CD4-positive, alpha-beta T cell treated with Interleukin-1 beta for 1 hour (primary cell): ENCODE data around the gene CNR1.
A peak's percentile ranks its signal among the peaks of the same experiment; 100 is the strongest.

Source experiments
- DNase-seq, 2 donors: peaks; one replicate each; pipeline ENCODE4 v3.0.0-alpha.2; 2020 to 2022

CNR1 gene

DNA sequence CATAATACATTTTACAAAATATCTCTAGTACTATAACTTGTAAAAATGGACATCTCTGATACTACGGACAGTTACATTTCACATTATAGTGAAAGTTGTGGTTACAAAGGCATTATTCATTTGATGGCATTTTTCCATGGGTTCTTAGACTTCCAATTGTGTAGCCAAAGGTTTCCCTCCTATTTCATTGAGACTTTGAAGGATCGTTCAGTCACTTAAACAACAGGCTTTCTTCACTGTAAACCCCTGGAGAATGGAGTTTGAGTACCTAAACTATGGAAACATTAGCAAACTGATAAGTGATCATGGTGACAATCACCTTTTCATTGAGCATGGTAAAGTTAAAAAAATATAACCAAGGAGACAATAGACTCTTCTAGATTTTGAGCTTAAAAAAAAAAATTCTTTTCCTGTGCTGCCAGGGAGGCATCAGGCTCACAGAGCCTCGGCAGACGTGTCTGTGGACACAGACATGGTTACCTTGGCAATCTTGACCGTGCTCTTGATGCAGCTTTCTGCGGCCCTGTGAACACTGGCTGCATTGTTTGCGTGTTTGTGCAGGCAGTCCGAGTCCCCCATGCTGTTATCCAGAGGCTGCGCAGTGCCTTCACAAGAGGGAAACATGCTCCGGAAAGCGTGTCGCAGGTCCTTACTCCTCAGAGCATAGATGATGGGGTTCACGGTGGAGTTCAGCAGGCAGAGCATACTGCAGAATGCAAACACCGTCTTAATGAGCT is 22.6 kb downstream of the CNR1 start:
- DNase-seq, result no peak

DNA sequence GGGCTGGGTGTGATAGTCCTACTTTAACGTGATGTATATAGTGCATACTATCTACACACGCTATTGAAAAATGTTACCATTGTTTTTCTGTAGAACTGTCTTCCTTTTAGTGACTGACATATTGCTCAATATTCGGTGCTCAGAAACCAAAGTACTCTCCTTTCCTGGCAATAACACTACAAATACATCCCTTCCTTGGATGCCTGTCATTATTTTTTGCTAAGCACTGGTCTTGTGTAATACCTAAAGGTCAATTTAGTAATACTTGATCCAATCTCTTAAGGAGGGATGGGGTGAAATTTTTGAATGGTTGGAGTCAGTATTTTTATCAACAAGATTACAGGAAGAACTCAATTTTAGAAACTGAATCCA is 23.9 kb downstream of the CNR1 start:
- no peak for DNase-seq

DNA sequence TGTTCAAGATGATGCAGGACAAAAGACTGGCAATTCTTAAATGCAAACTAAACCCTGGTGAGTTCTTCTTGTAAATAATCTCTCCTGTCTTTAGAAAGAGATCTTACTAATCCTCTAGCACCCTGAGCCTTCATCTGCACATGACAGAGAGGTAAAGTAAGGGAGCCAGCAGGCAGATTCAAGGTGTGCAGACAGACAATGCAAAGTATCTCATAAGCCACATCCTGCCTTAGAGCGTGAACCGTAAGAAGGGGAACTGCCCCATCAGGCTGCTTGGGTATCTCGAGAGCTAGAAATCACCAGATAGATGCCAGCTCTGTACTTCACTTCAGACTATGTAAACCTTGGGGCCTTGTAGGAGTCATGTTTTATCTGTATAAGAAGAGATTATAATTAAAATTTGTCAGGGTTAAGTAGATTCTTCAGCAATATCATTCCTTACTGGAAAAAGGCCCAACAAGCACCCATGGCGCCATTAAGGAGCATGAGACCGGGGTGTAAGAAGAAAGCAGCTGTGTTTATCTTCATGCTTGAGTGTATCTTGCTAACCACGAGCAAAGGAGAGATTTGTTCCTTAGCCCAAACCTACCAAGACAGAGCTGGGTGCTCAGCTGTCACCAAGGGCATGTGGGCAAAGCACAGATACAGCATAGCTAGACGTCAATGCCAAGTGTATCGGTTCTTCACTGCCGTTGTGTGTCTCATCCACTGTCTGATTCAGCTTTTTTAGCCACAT is 24.4 kb downstream of the CNR1 start:
- peak in 1 of 2 donors; percentile 69 for DNase-seq

DNA sequence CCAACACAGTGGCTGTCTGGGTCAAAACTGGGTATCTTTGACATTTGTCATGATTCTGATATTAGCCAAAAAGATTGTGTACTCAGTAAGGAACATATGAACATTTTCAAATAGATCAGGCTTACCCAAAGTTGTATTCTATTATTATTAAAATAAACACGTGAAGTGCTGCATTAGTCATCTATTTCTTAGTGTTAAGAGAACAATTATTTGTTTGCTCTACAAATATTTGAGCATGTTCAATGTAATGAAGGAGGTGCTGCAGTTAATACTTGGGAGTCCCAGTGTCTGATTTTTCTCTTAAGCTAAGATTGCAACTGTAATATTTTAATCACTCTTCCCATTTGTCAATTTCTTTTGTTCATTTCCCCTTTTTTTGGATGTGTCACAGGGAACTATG is 28.2 kb downstream of the CNR1 start:
- no peak for DNase-seq

DNA sequence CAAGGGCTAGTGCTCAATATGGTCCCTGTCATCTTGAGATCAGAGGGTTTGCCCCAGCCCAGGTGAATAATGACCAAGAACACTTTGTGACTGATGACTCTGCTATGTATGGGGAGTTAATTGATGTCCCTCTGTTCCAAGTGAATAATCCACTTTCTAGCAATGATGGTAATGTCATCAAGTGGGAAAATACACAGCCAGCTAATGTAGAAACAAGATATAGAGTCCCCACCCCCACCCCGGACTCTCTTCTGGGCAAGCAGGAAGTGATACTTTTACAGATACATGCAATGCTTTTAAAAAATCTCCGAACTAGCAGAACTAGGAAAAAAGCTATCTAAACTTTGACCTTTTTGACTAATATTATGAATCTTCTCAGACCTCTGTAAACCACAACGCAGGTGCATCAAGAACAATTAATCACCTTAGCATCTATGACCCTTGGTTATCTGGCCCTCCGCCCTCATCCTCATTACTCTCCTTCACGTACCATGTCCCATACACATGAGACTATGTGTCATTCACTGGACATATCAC is 30.5 kb downstream of the CNR1 start:
- DNase-seq, result no peak

DNA sequence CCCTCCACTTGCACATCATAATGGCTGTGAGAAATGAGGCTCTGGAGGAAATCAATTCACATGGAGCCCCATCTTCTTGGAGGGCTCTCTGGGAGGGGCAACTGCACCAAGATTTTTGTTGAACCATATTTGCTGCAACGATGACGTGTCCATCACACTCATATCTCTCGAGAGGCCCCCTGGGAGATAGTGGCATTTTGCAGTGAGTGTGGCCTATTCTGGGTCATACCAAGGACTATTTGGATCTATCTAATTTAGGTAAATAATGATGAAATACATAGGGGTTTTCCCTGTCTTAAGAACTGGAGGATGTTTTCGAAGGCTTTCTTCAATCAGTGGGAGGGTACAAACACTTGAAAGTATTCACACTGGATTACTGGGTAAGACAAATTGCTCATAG is 31.6 kb downstream of the CNR1 start:
- DNase-seq, result no peak

DNA sequence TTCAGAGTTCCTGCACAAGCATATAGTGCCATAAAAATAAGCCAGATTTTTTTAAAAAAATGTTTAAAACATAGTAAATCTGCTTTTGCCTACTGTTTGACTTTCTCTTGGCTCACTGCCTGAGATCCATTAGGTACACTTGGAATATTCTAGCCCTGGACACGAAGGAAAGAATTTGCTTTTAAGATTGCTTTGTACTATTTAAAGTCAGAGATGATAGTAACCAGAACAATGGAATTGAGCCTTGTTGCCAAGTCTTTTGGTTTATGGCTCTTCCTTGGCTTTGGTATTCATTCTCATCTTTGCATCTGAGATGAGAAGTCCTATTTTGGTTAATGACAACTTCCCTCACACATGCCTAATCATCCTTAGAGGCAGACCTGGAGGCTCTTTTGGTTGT is 32.4 kb downstream of the CNR1 start:
- DNase-seq, result no peak

DNA sequence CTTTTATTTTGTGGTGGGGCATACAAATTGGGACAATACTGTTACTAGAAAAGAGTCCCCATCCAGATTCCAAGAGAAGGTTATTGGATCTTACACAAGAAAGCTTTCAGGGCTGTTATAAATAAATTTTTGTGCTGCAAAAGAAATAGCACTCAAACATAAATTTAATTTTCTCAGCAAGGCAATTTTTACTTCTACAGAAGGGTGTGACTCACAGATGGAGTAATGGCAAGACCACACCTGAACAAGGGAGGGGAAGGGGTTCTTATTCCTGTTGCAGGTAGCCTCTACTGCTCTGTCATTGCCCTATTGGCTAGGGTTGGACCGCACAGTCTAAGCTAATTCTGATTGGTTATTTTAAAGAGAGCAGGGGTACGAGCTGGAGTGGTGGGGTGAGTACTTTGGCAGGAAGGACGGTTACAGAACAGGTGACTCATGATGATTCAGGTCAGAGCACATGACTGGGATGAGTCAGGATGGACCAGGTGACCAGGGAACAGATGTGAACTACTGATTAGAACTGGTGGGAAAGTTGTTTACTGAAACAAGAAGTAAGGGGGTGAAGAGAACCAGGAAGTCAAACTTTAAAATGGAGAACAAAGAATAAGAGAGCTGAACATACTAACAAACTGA is 41.1 kb downstream of the CNR1 start:
- no peak for DNase-seq

DNA sequence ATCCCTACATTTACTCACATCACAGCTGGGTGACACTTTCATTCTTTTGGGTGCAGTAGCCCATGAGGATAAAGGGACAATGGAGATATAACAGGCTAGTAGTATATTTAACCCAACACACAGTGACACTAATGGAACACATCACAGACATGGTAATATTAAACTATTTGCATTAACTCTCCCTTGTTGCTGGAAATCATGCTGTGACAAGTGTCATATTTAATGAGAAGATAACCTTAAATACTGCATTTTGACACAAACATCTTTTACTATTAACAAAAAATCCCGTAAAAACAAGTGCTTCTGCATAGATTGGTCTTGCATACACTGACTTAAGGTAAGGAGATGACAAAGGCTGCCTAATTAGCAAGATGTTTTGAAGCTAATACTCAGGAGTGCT is 45.5 kb downstream of the CNR1 start:
- DNase-seq, result no peak

DNA sequence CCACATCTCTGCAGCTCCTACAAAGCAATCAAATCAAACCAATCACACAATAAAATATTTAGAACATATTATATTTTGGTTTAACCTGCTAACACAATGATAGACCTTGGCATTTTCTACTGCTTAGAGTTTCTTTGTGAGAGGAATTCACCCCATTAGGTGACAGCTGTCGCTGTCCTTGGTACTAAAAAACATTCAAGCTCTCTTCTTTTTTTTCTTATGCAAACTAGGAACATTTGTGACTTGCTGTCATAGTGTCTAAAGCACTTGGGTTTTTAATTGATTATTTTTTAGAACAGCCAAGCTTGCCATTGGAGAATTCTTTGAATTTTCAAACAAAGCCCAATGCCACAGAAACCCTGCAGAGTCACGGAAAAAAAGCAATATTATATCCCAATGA is 46.4 kb downstream of the CNR1 start:
- no peak for DNase-seq

DNA sequence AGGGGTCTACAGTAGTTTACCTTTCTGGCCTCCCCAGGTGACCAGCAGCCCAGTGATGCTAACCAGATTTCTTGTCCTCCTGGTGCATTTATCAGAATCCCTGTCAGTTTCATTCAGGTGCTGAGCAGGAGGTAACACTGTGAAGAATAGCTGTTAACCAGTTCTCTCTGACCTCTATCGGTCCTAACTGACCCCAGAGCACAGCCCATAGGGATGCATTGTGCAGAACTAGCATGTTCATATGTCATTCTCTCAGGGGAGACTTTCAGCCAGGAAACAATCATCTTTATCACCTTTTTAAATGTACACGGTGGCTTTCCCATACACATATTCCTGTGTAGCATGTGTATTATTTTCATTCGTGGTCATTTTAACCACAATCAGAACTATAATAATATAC is 49.9 kb downstream of the CNR1 start:
- no peak for DNase-seq

DNA sequence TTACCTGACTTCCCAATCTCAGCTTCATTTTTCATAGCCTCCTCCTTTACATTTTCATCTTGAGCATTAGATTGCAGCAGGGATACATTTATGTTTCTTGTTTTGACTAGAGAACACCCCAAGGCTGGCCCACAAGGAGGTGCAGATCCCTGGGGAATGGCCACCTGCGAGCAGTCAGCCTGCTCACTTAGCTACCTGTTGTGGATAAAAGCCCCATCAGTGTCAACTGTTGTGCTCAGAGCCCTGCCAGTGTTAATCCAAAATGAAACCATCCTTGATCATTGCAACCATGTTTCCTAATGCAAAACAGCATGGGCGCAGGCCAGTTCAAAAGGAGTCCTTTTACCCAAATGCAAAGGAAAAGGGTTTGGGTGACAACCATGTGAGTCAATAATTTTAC is 50.8 kb downstream of the CNR1 start:
- DNase-seq, result no peak

DNA sequence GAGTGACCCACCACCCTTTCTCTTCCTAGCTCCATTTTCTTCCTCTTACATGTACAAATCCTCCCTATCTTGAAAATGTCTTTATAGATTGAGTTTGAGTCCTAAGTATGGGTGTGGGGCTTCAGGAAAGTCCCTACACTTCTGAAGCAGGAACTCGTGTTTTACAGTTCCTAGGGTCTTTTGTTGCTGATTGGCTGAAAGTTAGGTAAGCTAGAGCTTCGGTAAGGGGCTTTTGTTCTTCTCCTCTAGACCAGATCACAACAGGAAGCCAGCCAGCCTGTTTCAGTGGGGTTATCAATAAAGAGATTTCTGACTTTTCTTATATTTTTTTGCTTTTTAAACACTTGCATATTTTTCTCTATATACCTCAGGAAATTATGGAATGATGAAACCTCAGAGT is 51.3 kb downstream of the CNR1 start:
- no peak for DNase-seq

DNA sequence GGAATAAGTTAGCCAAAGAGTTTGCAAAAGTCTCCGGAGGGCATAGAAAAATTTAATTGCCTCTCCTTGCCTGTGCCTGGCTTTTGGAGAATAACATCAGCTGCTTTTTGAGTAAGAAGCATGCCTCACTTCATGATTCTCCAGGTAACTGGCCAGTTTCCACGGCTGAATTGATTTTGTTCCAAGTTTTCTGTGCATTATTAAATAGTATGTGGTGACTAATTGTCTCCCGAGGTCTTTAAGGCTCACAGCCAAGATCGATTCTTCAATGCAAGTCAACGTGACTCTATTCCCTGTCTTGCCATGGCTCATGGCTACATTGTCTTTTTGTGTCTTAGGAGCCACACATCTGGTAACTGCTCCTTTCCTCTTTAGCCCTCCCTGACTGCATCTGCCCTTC is 54.2 kb downstream of the CNR1 start:
- no peak for DNase-seq

DNA sequence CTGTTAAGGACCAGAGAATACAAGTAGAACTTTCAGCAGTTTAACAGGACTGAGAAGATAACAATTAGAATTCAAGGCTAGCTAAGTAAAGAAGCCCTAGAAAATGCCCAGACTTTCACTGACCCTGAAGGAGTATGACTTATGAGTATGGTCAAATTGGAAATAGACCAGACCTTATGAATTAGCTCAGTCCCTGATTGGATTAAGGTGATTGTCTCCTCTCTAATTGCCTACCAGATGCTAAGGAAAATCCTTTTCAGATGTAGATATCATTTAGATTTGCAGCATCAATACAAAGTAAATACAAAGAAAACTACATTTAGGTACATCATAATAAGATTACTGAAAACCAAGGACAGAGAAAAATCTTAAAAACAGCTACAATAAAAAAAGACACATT is 58.9 kb downstream of the CNR1 start:
- DNase-seq, result no peak

DNA sequence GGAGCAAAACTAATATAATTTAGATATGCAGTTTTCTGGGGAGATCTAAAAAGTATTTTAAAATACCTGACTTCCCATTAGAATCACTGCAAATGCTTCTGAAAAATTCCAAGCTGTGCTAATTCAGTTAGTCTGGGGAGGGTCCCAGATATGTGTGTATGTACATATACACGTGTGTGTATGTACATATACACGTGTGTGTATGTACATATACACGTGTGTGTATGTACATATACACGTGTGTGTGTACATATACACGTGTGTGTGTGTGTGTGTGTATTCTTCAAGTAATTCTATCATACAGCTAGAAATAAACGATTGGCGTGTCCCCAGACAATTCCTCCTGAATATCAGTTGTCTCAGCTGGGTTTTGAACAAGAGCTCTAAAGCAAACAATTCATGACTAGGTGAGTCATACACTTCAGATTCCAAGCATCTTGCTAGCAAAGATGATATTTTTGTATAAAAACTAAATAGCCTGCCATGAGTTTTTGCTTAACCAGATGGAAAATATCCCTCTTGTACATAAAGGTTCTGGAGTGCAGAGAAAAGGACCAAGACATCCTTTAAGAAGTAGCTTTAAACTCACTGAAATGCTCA is 60.3 kb downstream of the CNR1 start:
- no peak for DNase-seq
